ENCODE data around the gene PARP2.

PARP2 gene

DNA sequence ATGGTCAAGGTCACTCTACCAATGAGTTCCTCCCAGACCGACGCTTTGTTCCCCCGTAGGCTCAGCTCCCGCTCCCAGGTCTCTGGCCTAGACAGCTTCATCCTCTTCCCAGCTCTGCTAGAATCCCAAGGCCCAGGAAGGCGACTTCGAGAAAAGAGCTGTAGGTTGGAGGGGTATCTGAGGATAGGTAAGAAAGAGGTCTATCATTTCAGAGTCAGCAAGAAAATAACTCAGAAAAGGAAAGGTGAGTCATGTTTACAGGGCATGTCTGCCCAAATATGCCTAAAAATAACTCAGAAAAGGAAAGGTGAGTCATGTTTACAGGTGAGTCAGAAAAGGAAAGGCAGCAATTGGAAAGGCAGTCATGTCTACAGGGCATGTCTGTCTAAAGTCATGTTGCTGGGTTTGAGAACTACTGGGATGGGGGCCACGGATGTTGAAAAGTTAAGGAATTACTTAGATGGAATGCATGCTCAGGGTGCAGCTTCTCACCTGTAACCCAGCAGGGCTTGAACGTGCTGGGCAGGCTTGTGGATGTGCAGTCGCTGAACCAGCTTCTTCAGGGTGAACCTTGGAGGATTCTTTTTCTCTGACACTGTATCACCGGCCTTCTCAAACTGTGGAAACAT lies 57.6 kb downstream of the PARP2 start:
- peak; percentile 15 for DNase-seq

DNA sequence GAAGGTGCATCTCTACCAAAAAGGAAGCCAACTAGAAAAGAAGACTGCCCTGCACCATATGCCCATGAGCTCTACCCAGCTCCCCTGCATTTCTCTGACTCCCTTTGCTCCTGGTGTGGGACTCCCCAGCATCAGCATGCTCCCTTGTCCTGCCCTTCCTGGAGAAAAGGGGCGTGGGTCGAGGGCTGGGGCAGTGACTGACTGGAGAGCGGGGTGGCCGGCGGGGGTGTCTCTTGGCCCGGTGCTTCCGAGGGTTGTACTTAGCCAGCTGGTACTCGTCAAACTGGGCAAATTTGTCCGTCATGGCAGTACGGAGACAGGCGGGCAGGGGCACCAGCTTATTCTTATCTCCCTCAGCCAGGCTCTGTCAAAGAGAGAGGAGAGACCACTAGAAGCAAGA lies 60.1 kb downstream of the PARP2 start:
- no peak for DNase-seq

Measured in CD4-positive, alpha-beta T cell treated with Interleukin-17A for 4 hours (primary cell).